NCI-H1105 treated with DMSO at 0.1 percent for 48 hours (cell line): ENCODE data around the gene MKI67.

ENCODE experiments used
- DNase-seq: peaks from one replicate; lab custom pipeline; 2025; lab: John Stamatoyannopoulos, UW

MKI67 gene

DNA sequence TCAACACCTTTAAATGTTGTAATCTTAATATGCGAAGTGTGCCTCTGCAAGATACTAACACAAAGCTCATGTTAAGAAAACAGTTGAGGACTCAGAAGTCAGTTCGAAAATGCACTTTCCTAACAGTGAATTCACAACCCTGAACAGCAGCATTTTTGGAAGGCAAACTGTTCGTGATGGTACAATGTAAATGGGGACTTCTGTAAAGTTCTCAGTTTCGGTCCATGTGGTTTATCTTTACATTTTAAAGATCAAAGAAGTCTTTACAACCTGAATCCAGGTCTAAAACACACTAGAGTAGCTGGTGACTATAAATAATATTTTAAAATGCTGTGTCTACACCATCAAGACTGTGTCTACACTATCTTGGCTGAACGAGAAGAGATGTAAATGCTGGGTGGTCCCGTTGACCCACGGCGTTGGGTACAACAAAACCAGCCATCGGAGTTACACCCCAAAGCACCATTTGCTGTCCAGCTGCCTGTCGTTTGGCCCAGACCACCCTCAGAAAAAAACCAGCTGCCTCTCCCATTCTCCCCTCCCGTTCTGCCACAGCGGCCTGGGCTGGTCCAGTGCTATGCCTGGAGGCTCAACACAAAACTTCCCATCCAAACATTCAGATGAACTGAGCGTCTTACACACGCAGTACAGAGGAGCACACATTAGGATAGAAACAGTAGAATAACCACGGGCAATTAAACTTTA is 42.9 kb downstream of the MKI67 start:
- DNase-seq: no peak

DNA sequence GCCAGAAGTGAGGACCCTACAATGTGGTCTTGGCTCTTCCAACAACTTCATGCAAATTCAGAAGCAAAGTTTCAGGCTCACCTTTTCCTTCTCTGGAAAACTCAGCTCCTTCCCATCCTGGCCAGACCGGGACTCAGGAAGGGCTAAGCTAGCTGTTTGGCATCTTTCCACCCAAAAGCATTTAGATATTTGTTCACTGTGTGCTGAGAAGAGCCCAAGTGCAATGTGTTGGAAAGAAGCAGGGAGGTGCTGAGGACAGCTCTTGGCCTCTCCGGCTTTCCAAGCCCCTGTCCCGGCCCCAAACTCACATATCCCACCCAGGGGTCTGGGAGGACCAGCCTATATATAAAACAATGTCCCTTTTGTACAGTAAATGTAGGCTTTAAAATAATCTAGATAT is 44.5 kb downstream of the MKI67 start:
- no peak for DNase-seq

DNA sequence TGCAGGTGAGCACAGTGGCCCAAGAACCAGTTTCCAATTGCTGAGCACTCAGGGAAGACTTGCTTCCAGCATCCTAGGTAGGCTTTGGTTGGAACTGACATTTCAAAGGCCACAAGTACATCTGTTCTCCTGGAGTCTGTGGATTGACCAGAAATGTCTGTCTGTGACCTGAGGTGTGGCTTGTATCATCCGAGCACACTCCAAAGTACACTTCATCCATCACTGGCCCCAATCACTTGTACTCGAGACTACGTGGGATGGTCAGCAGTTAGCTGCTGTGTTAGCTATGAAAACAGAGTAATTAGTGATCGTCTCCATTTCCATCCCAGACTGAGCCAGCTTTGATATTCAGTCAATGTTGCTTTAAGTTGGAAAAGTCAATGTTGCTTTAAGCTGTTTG is 45.0 kb downstream of the MKI67 start:
- DNase-seq: no peak

DNA sequence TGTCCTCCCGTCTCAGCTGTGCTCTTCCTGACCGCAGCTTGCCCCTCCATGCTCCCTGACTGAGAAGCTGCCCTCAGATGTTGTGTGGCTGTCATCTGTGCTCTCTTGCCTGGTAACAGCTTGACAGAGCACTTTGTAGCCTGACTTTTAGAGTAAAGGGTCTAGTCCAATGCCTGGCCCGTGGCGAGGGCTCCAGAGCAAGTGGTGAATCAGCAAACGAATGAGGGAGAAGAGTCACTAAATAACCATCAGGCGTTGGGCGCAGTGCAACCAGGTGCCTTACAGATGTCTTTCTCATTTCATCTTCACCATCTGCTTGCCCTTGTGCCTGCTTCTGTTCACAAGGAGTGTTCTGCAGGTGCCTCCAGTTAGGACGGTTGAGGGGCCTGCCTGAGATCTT is 45.6 kb downstream of the MKI67 start:
- DNase-seq: no peak

DNA sequence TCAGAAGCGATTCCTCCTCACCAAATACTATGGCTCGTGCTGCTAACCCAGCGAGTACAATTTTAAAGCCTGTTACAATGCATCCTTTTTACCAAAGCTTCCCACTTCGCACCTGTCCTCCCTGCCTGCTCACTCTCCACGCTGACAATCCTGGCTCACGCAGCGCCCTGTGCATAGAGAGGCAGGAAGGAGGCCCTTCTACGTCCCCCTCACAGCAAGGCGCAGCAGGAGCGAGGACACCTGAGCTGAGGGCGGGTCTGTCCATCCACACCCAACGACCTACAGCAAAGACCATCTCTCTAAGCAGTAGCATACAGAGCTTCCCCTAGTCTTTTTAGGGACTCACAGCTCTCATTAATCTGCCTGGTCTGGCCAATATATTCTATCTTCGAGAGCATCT is 46.0 kb downstream of the MKI67 start:
- DNase-seq: no peak

DNA sequence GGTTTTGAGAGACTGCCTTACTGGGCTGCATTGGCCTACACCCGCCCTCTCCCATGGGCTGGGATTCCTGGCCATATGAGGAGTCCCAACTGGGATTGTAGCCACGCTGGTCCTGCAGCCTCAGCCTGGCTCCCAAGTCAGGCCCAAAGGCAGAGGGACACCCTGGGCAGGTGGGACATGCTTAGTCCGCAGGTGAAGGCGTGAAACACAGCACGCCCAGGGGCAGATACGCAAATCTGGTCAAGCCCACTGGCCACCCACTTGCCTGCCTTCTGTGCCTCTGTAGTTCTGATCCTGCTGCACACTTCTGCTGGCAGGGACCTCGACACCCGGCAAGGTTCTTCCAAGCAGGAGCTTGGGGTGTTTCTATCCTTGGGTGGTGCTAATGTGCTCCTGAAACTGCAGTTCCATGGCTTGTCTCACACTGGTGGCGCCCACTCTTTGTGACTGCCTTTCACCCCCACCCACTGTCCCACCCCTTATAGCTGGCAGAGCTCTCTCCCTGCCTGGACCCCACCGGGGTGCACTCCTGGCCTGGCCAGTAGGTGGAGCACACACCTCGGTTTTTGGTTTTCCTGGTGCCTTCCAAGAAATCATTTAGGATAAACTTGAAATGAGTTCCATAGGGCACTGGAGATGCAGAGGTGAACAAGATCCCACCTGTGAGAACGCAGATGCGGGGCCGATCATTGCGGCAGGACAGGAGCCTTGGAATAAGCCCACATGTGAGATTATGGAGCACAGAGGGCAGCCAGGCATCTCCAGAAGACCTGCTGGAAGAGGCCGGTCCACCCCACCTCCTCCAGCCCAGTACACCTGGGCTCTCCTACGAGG is 47.9 kb downstream of the MKI67 start:
- DNase-seq: no peak

DNA sequence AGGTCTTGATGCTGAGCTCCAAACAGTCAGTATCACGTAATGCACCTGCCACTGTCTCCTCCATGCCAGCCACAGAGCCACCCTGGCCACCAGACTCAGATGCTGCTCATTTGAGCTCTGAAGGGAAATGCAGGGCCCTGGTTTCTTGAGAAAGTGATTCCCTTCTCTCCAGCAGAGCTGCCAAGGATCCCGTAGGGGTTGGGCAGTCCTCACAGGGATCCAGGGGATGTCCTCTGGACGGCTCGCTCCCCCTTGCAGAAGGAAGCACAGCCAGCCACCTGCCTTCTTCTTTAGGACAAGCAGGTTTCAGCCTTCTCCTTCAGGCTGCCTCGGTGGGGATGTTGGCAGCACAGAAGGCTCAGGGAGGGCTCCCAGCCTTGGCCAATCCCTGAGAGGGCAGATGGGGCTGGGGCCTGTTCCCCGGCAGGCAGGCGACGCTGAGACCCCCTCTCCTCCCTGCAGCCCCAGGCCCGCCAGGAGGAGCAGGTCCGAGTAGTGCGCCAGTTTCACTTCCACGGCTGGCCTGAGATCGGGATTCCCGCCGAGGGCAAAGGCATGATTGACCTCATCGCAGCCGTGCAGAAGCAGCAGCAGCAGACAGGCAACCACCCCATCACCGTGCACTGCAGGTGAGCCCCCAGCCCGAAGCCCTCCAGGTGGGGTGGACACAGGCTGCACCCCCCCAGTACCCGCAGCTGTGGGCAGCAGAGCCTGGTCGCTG is 48.9 kb downstream of the MKI67 start:
- DNase-seq: no peak

- no peak for DNase-seq
These were observed 51.6 kb downstream of the MKI67 start for GRCh38 chr10:128074589-128074988.

DNA sequence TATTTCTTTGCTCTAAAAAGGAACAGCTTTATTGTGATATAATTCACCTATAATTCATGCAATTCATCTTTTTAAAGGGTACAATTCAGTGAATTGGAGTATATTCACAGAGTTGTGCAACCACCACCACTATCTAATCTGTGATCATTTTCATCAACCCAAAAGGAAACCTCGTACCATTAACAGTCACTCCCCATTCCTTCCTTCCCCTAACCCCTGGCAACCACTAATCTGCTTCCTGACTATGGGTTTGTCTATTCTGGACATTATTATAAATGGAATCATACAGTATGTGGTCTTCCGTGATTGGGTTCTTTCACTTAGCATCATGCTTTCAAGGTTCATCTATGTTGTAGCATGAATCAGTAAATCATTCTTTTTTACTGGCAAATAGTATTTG is 52.3 kb downstream of the MKI67 start:
- DNase-seq: no peak

DNA sequence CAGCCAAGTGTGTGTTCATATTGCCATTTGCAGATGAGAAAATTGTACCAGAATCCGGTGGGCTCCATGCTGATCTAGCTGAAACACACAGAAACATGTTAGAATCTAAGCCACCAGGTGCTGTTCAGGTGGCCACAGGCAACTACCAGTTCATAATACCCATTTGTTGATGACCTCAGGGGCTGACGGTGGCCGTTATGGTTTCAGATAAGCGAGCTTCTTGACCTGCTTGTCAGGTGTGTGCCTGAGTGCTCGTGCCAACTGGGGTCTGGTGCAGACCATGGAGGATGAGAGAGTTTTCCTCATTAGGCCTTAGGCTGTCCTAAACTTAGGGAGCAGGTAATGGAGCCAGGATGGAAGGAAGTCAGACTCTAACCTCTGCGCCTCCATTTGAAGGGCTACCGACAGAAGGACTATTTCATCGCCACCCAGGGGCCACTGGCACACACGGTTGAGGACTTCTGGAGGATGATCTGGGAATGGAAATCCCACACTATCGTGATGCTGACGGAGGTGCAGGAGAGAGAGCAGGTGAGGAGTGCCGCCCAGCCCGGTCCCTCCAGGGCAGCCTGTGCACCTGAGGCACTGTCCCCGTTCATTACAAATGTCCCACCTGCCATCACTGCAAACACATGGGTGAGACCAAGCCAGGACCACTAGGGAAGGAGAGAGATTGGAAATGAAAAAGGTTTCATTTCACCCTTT is 53.1 kb downstream of the MKI67 start:
- DNase-seq: no peak

DNA sequence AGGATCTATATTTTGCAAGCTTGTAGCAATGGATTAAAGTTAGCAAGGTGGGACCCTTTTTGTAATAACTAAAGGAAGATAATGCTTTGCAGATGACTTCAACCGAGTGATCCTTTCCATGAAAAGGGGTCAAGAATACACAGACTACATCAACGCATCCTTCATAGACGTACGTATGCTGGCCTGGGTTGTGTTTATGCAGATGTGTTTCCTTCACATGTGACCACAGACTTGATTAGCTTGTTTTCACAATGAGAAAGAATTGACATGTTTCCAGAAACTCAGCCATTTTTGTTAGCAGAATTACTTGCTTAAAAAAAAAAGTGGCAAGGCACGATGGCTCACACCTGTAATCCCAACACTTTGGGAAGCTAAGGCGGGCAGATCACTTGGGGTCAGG is 54.2 kb downstream of the MKI67 start:
- no peak for DNase-seq

DNA sequence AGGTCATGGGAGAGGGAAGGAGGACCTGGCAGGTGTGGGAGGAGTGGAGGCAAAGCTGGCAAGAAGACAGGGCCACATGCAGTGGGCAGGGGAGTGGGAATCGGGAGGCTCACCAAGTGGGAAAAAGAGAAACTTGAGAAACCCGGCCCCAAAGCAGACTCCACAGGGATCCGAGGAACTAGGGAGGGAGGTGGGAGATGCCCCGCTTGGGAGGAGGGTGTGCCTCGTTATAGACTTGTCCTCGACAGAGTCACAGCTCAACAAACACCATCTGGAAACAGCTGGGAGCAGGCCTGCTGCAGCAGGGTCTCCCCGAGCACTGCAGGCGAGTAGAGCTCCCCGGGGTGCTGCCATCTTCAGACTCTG is 54.8 kb downstream of the MKI67 start:
- DNase-seq: no peak

DNA sequence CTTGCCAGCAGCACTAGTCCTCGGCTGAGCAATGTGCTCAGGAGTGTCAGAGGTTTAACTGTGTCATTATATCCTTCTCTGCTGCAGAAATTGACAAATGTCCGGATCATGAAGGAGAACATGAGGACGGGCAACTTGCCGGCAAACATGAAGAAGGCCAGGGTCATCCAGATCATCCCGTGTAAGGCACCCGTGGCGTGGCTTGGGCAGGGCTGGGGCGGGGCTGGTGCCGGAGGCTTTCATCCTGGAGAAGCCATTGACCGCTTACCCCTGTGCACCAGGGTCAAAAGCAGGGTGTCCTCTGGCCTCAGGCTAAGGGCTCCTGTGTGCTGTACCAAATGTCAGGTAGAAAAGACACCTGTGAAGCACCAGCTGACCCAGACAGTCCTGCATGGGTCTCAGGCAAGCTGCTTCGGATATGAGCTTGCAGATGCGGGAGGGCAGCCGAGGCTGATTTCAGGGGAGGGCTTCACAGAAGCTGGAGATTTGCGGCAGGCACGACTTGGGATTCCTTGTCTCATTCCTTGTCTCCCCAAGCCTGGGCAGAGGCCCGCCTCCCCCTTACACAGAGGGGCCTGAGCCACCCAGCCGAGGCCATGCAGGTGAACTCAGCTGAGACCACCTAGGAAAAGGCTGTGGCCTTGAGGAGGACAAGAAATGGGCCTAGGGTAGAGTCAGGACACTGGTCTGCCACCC is 55.4 kb downstream of the MKI67 start:
- no peak for DNase-seq

GRCh38 chr10:128070161-128070560 is 56.1 kb downstream of the MKI67 start:
- DNase-seq: no peak

DNA sequence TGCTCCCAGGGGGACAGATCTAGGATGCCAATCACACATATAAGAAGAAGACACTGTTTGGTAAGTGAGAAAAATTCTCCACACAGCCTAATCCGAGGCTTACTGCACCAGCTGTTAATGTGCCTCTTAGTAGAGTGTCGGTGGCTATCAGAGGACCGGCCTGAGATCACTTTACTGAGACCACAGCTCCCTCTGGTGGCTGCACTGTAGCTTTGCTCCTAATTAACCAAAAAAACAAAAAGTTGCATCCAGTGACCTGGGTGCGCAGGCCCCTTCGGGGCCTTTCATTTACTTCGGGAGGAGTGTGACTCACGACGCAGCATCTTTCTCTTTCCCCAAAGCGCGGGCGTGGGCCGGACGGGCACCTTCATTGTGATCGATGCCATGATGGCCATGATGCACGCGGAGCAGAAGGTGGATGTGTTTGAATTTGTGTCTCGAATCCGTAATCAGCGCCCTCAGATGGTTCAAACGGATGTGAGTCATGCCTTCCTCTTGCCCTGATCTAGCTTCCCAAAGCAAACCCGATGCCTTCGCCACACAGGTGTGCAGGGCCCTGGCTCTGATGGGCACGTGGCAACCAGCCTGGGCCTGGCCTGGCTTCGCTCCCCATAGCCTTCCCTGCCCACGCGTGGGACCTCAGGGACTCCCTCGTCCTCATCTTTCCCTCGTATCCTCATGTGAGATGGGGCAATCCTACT is 56.7 kb downstream of the MKI67 start:
- peak; percentile 62 for DNase-seq

- DNase-seq: peak; percentile 7
These were observed 57.6 kb downstream of the MKI67 start for GRCh38 chr10:128068398-128069285.

- DNase-seq: no peak
These were observed 58.4 kb downstream of the MKI67 start for GRCh38 chr10:128067691-128068397.

DNA sequence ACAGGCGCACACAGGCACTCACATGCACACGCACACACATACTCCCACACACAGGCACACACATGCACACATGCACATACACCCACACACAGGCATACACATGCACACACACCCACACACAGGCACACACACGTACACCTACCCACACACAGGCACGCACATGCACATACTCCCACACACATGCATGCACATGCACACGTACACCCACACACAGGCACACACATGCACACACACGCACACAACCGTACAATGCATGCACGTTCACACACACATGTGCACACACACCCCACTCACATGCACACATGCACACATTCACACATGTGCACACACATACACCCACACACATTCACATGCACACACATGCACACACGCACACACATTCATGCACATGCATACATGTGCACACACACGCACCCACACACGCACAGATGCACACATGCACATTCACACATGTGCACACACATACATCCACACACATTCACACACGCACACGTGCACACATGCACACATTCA is 59.3 kb downstream of the MKI67 start:
- DNase-seq: no peak

DNA sequence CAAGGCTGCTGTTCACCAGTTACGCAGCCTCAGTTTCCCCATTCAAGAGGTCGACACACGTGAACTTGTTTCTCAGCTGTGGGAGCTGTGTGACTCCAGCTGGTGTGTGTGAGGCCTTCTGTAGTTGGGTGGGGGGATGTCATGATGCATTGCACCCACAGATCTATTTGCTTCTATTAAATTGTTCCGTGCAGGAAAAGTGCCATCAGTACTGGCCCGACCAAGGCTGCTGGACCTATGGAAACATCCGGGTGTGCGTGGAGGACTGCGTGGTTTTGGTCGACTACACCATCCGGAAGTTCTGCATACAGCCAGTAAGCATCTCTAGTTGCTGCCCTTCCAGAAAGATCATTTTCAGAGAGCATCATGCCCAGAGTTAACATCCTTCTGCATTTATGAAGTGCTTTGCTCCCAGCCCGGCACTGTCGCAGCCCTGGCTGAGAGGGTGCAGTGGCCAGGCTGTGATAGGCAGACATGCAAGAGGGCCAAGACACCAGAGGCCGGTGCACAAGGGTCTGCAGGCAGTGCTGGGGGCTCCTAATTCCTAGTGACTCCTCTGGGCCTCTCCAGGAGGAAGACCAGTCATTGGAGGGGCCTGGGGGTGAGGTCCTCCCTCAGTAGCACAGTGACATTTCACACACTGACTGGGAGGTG is 60.2 kb downstream of the MKI67 start:
- DNase-seq: no peak
